K562 (cell line): ENCODE data around the gene OSCP1. TPM values are rescaled to one million over a fixed set of nuclear protein-coding genes. Genes with fewer than 3 reads are reported as not detected.
A peak's percentile ranks its signal among the peaks of the same experiment; 100 is the strongest.

Experiments used
- DPF2 ChIP-seq: fragments of 450-650 bp; IDR thresholded peaks from 2 replicates; pipeline ENCODE4 v1.6.1; 2016
- GTF2F1 ChIP-seq: IDR thresholded peaks from 2 replicates; pipeline ENCODE4 v1.6.1; 2011; ENCODE audit warnings: low read depth, low read length, improper control_type of control experiment
- KDM1A ChIP-seq, 2 experiments: fragments of 450-650 bp; IDR thresholded peaks; 2 replicates each; pipeline ENCODE4 v1.6.1; 2016; ENCODE audit warnings: mild to moderate bottlenecking in 2 of 2
- MCM3 ChIP-seq: fragments of 450-650 bp; IDR thresholded peaks from 2 replicates; pipeline ENCODE4 v1.6.1; 2016
- NCOA6 ChIP-seq: fragments of 450-650 bp; IDR thresholded peaks from 2 replicates; pipeline ENCODE4 v1.6.1; 2017; ENCODE audit warnings: mild to moderate bottlenecking
- POLR2A ChIP-seq: fragments of 450-650 bp; conservative IDR thresholded peaks from 2 replicates; pipeline ENCODE4 v1.6.1; 2016
- SIRT6 ChIP-seq: IDR thresholded peaks from one replicate; pipeline ENCODE4 v1.6.1; 2012; ENCODE audit warnings: low read depth, mild to moderate bottlenecking, control low read depth, inconsistent platforms, low read length, moderate library complexity
- SIX5 ChIP-seq, 2 experiments: IDR thresholded peaks; 2 replicates each; pipeline ENCODE4 v1.6.1; 2011; ENCODE audit warnings: low read length in 2 of 2, borderline replicate concordance in 1 of 2, low read depth in 1 of 2, mild to moderate bottlenecking in 1 of 2, moderate library complexity in 1 of 2; ENCODE audit not compliant: insufficient read depth in 1 of 2
- SMAD4 ChIP-seq: fragments of 250-450 bp; sonication (Bioruptor Pico); conservative IDR thresholded peaks from 2 replicates; pipeline ENCODE4 v1.8.0; 2021; ENCODE audit warnings: inconsistent platforms, mild to moderate bottlenecking, moderate library complexity
- TAF15 ChIP-seq: fragments of 200-400 bp; formaldehyde crosslinking; IDR thresholded peaks from 2 replicates; pipeline ENCODE4 v1.6.1; 2017; ENCODE audit warnings: mild to moderate bottlenecking, low read depth, low read length, moderate library complexity
- TOE1 ChIP-seq, 2 experiments: fragments of 450-650 bp in 1 of 2; sonication (generic) in 1 of 2; formaldehyde crosslinking in 1 of 2; IDR thresholded peaks; 2 replicates each; pipeline versions ENCODE4 v1.7.1 to v1.8.0; 2016 to 2022; ENCODE audit warnings: borderline replicate concordance in 2 of 2, mild to moderate bottlenecking in 2 of 2, antibody characterized with exemption in 1 of 2, inconsistent platforms in 1 of 2, low read depth in 1 of 2, missing genetic modification reagents in 1 of 2, moderate library complexity in 1 of 2
- ZNF695 ChIP-seq: fragments of 450-650 bp; formaldehyde crosslinking; IDR thresholded peaks from 2 replicates; pipeline ENCODE4 v1.4.0; 2020; ENCODE audit warnings: mild to moderate bottlenecking, moderate library complexity
- polyA plus RNA-seq, 8 experiments: library from polyadenylated mRNA; depleted of rRNA in 4 of 8; stranded (reverse) in 5 of 8; unstranded in 3 of 8; fragments of >200 nt; fragmentation: Nextera tagmentation in 2 of 8; fragmentation: Illumina TruSeq in 1 of 8; extraction: Ambion mirVana in 2 of 8; extraction: Trizol in 1 of 8; gene quantifications; 2 replicates each; pipeline versions ENCODE4 v1.2.1 to v1.2.3, GENCODE V29; 2011 to 2014; ENCODE audit warnings: inconsistent platforms in 1 of 8, missing spikeins in 1 of 8
- total RNA-seq, 7 experiments: library from RNA; depleted of rRNA in 6 of 7; stranded (reverse); fragments of >200 nt in 6 of 7; fragmentation: Illumina TruSeq in 2 of 7; extraction: Trizol in 2 of 7; gene quantifications; 2 replicates each; pipeline versions ENCODE4 v1.2.1 to v1.2.3, GENCODE V29; 2011 to 2021; ENCODE audit warnings: low replicate concordance in 1 of 7
- TF ChIP-seq, protein P1 (sequence below): sonication (generic); formaldehyde crosslinking; IDR thresholded peaks from 2 replicates; pipeline ENCODE4 v1.8.0; 2022; ENCODE audit warnings: missing genetic modification reagents, mild to moderate bottlenecking, moderate library complexity, borderline replicate concordance
- TF ChIP-seq, protein P2 (sequence below): fragments of 250-450 bp; sonication (Bioruptor Pico); IDR thresholded peaks from 2 replicates; pipeline ENCODE4 v1.8.0; 2022; ENCODE audit warnings: moderate library complexity, mild to moderate bottlenecking, inconsistent platforms
- TF ChIP-seq, protein P3 (sequence below): fragments of 450-650 bp; IDR thresholded peaks from 2 replicates; pipeline ENCODE4 v1.6.1; 2018; ENCODE audit not compliant: partially characterized antibody

OSCP1 gene
- total and polyA plus RNA-seq, 9 of the 15 experiments (the other 6 are each of a cell fraction or from before 2014, with no cell fraction given), result 0.15 to 0.40 (median 0.33) TPM; not detected in 5

DNA sequence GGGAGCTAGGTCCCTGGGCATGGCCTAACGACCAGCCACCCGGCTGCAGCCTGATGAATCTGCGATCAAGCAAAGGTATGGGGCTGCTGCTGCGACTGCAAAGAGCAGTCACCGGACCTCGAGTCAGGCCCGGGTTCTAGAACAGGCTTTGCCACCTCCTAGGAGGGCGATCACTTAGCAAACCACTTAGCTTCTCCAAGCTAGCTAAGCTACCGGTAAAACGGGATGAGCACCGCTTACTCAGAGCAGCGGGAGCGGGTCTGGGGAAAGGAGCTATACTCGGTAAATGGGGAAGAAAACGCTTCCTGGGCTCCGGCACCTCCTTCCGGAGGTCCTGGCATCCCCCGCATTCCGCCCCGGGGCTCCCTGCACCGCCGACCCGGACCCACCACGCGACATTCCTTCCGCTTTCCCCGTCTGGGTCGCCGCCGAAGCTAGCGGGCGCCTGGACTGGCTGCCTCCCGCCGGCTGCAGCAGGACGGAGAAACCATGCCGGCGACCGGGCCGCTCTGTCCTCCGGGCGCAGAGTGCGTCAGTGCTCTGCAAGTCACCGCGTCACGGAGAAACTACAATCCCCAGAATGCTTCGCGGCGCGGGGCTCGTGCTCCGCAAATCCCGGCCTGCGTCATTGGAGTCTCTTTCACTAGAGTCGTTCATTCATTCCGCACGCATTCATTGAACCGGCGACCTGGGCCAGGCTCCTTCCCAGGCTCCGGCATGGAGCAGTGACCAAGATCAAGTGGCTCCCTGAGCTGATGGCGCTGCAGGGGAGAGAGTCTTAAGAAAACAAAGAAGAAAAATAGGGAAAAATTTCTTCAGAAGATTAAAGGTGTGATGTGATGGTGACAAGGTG, 52.6 kb downstream of the OSCP1 start, which contains the start of gene LSM10 (continued):
- TF ChIP-seq, protein P1, sequence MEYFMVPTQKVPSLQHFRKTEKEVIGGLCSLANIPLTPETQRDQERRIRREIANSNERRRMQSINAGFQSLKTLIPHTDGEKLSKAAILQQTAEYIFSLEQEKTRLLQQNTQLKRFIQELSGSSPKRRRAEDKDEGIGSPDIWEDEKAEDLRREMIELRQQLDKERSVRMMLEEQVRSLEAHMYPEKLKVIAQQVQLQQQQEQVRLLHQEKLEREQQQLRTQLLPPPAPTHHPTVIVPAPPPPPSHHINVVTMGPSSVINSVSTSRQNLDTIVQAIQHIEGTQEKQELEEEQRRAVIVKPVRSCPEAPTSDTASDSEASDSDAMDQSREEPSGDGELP (CRISPR knock-in tag), result peak; percentile 76; the same call in 1 of the 2 replicates
- TF ChIP-seq TOE1 (IDR thresholded peaks at IDR 0.05; ENCODE audit: borderline replicate concordance) (peak; percentile 36; the same call in 1 of the 2 replicates), TOE1 (CRISPR knock-in tag; IDR thresholded peaks at IDR 0.05; ENCODE audit: borderline replicate concordance, low read depth) (0 out of 2 replicates have a peak, but pooled peaks have one; percentile 55), GTF2F1 (0 out of 2 replicates have a peak, but pooled peaks have one; percentile 28), SMAD4 (CRISPR knock-in tag) (peak; percentile 69), KDM1A (IDR thresholded peaks at IDR 0.05) (no peak), POLR2A (peak; percentile 98), ZNF695 (CRISPR knock-in tag) (no peak), DPF2 (peak; percentile 40), TAF15 (no peak), SIRT6 (no peak), NCOA6 (no peak), SIX5 (IDR thresholded peaks at IDR 0.05; ENCODE audit: borderline replicate concordance in 1 of 2, insufficient read depth in 1 of 2, low read depth in 1 of 2, low read length in 2 of 2) (peak; percentile 82; a peak in 3 of 4 replicates), MCM3 (no peak)
- TF ChIP-seq, protein P2, sequence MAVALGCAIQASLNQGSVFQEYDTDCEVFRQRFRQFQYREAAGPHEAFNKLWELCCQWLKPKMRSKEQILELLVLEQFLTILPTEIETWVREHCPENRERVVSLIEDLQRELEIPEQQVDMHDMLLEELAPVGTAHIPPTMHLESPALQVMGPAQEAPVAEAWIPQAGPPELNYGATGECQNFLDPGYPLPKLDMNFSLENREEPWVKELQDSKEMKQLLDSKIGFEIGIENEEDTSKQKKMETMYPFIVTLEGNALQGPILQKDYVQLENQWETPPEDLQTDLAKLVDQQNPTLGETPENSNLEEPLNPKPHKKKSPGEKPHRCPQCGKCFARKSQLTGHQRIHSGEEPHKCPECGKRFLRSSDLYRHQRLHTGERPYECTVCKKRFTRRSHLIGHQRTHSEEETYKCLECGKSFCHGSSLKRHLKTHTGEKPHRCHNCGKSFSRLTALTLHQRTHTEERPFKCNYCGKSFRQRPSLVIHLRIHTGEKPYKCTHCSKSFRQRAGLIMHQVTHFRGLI, result 0 out of 2 replicates have a peak, but pooled peaks have one; percentile 22
- TF ChIP-seq, protein P3, sequence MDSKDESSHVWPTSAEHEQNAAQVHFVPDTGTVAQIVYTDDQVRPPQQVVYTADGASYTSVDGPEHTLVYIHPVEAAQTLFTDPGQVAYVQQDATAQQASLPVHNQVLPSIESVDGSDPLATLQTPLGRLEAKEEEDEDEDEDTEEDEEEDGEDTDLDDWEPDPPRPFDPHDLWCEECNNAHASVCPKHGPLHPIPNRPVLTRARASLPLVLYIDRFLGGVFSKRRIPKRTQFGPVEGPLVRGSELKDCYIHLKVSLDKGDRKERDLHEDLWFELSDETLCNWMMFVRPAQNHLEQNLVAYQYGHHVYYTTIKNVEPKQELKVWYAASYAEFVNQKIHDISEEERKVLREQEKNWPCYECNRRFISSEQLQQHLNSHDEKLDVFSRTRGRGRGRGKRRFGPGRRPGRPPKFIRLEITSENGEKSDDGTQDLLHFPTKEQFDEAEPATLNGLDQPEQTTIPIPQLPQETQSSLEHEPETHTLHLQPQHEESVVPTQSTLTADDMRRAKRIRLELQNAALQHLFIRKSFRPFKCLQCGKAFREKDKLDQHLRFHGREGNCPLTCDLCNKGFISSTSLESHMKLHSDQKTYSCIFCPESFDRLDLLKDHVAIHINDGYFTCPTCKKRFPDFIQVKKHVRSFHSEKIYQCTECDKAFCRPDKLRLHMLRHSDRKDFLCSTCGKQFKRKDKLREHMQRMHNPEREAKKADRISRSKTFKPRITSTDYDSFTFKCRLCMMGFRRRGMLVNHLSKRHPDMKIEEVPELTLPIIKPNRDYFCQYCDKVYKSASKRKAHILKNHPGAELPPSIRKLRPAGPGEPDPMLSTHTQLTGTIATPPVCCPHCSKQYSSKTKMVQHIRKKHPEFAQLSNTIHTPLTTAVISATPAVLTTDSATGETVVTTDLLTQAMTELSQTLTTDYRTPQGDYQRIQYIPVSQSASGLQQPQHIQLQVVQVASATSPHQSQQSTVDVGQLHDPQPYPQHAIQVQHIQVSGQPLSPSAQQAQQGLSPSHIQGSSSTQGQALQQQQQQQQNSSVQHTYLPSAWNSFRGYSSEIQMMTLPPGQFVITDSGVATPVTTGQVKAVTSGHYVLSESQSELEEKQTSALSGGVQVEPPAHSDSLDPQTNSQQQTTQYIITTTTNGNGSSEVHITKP, result peak; percentile 44
